Fibroblast of lung (primary cell): ENCODE data around the gene DNAJB2. TPM values are rescaled to one million over a fixed set of nuclear protein-coding genes. Genes with fewer than 3 reads are reported as not detected.
A peak's percentile ranks its signal among the peaks of the same experiment; 100 is the strongest.
"Not testable (repeated sequence)": the region's sequence is repeated elsewhere in the genome, so short reads cannot be mapped to it uniquely, and the experiment has no call there.

Experiments
- DNase-seq, 2 donors: peaks; one replicate each; pipeline versions ENCODE4 v3.0.0 to v3.0.0-alpha.2; 2010; ENCODE audit warnings: low read depth in 2 of 2
- H2AFZ ChIP-seq: 2 replicates; pipeline ENCODE4 v1.5.1; 2012; ENCODE audit warnings: low read length, control low read depth, inconsistent platforms
- H3K27ac ChIP-seq: 2 replicates; pipeline ENCODE4 v1.5.1; 2011; ENCODE audit warnings: low read length, control low read depth; ENCODE audit not compliant: insufficient read depth
- H3K27me3 ChIP-seq: 2 replicates; pipeline ENCODE4 v1.5.1; 2011; ENCODE audit warnings: mild to moderate bottlenecking, low read length; ENCODE audit not compliant: control insufficient read depth, insufficient read depth
- H3K36me3 ChIP-seq: 2 replicates; pipeline ENCODE4 v1.5.1; 2011; ENCODE audit warnings: low read length; ENCODE audit not compliant: control insufficient read depth, insufficient read depth
- H3K4me1 ChIP-seq: 2 replicates; pipeline ENCODE4 v1.5.1; 2011; ENCODE audit warnings: low read length; ENCODE audit not compliant: control insufficient read depth, insufficient read depth; ENCODE audit errors: extremely low read depth
- H3K4me2 ChIP-seq: 2 replicates; pipeline ENCODE4 v1.5.1; 2011; ENCODE audit warnings: low read length, control low read depth; ENCODE audit not compliant: insufficient read depth; ENCODE audit errors: extremely low read depth
- H3K4me3 ChIP-seq, 4 experiments: fragments of 200-600 bp in 1 of 4; sonication (generic) in 1 of 4; replicated peaks in 1 of 4; 2 replicates each; pipeline ENCODE4 v1.5.1; 2011 to 2016; ENCODE audit warnings: low read length in 4 of 4, low read depth in 3 of 4, mild to moderate bottlenecking in 3 of 4, control low read depth in 2 of 4, inconsistent platforms in 1 of 4, mixed read lengths in 1 of 4; ENCODE audit not compliant: insufficient read depth in 1 of 4; ENCODE audit errors: control extremely low read depth in 1 of 4
- H3K79me2 ChIP-seq: 2 replicates; pipeline ENCODE4 v1.5.1; 2012; ENCODE audit warnings: mild to moderate bottlenecking, low read length, inconsistent platforms; ENCODE audit not compliant: control insufficient read depth, insufficient read depth
- H3K9ac ChIP-seq: 2 replicates; pipeline ENCODE4 v1.5.1; 2011; ENCODE audit warnings: mild to moderate bottlenecking, low read length, control low read depth; ENCODE audit not compliant: insufficient read depth
- H3K9me3 ChIP-seq: 2 replicates; pipeline ENCODE4 v1.5.1; 2012; ENCODE audit warnings: low read depth, low read length; ENCODE audit not compliant: control insufficient read depth, insufficient read depth
- H4K20me1 ChIP-seq: 2 replicates; pipeline ENCODE4 v1.5.1; 2011; ENCODE audit warnings: low read length; ENCODE audit not compliant: control insufficient read depth, insufficient read depth; ENCODE audit errors: extremely low read depth
- CTCF ChIP-seq, 2 donors: IDR thresholded peaks in 1 of 2; conservative IDR thresholded peaks in 1 of 2; 1 replicate in 1 of 2; 2 replicates in 1 of 2; pipeline ENCODE4 v1.5.1; 2011 to 2012; ENCODE audit warnings: low read length in 2 of 2, control low read depth in 1 of 2, inconsistent platforms in 1 of 2, low read depth in 1 of 2, mild to moderate bottlenecking in 1 of 2
- EZH2 ChIP-seq: IDR thresholded peaks from 2 replicates; pipeline ENCODE4 v1.5.1; 2012; ENCODE audit warnings: low read length, control low read depth, mild to moderate bottlenecking; ENCODE audit errors: missing control alignments
- polyA plus RNA-seq, 2 donors: library from polyadenylated mRNA; depleted of rRNA in 1 of 2; stranded (reverse) in 1 of 2; unstranded in 1 of 2; fragments of >200 nt; gene quantifications; 2 replicates each; pipeline ENCODE4 v1.2.1, GENCODE V29; 2011 to 2012; ENCODE audit warnings: missing spikeins in 1 of 2
- total RNA-seq: library from RNA; depleted of rRNA; stranded (reverse); fragments of >200 nt; gene quantifications from 2 replicates; pipeline ENCODE4 v1.2.1, GENCODE V29; 2014

DNAJB2 gene
- total and polyA plus RNA-seq, 2 donors (not counting 1 experiment from before 2014, with no cell fraction given) = 29.8 to 81.3 TPM

GRCh38 chr2:219254590-219255201, 24.5 kb upstream of the DNAJB2 start:
- Histone ChIP-seq H3K36me3 (peaks cover 5% of the 10 kb centered on the region), H3K9me3 (no peaks in the 10 kb centered on the region), H3K9ac (no peak overlapping the region), H3K27ac (no peak overlapping the region), H4K20me1 (no peaks in the 10 kb centered on the region), H3K4me1 (peaks cover 15% of the 10 kb centered on the region), H3K27me3 (peaks cover 12% of the 10 kb centered on the region), H3K79me2 (no peaks in the 10 kb centered on the region), H3K4me3 (peak overlapping the region; percentile 39 to 66 (median 52)), H3K4me2 (peak overlapping the region; percentile 98), H2AFZ (peak overlapping the region; percentile 9)
- TF ChIP-seq CTCF (conservative IDR thresholded peaks at IDR 0.05 in 1 of 2, IDR thresholded peaks at IDR 0.05 in 1 of 2; ENCODE audit: low read depth in 1 of 2, low read length in 2 of 2) (no peak), EZH2 (no peak)
- DNase-seq = no peak

DNA sequence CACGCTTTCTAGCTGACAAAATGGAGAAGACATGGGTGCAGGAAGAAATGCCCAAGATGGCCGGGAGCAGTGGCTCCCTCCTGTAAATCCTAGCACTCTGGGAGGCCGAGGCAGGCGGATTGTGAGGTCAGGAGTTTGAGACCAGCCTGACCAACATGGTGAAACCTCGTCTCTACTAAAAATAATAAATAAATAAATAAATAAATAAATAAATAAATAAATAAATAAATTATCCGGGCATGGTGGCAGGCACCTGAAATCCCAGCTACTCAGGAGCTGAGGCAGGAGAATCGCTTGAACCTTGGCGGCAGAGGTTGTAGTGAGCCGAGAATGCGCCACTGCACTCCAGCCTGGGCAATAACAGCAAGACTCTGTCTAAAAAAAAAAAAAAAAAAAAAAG, 20.2 kb upstream of the DNAJB2 start:
- H2AFZ ChIP-seq, H3K4me2 ChIP-seq, DNase-seq, H3K9me3 ChIP-seq, H3K4me3 ChIP-seq, H3K9ac ChIP-seq, H3K4me1 ChIP-seq, H3K36me3 ChIP-seq, H4K20me1 ChIP-seq, H3K27ac ChIP-seq, H3K79me2 ChIP-seq: not testable (repeated sequence)
- H3K27me3 ChIP-seq = peaks cover 17% of the 10 kb centered on the region

- no peak for DNase-seq
- Histone ChIP-seq H2AFZ (no peak overlapping the region), H3K27me3 (peaks cover 12% of the 10 kb centered on the region), H4K20me1 (no peaks in the 10 kb centered on the region), H3K4me3 (no peak overlapping the region), H3K27ac (no peak overlapping the region), H3K9ac (no peak overlapping the region), H3K36me3 (no peaks in the 10 kb centered on the region), H3K4me1 (no peaks in the 10 kb centered on the region), H3K4me2 (no peak overlapping the region), H3K79me2 (no peaks in the 10 kb centered on the region), H3K9me3 (no peaks in the 10 kb centered on the region)
- TF ChIP-seq EZH2 = no peak
- no peak for TF ChIP-seq CTCF (conservative IDR thresholded peaks at IDR 0.05 in 1 of 2, IDR thresholded peaks at IDR 0.05 in 1 of 2; ENCODE audit: low read depth in 1 of 2, low read length in 2 of 2)
These were observed 17.9 kb upstream of the DNAJB2 start for GRCh38 chr2:219261024-219261855.
